HG03039 (cell line): ENCODE data around the gene TMOD1.

Experiments used
- ATAC-seq: cut with Tn5 transposase; IDR thresholded peaks from one replicate; pipeline ENCODE4 v1.9.1; 2021; ENCODE audit warnings: mild to moderate bottlenecking, moderate library complexity; ENCODE audit not compliant: unreplicated experiment

The TMOD1 gene

DNA sequence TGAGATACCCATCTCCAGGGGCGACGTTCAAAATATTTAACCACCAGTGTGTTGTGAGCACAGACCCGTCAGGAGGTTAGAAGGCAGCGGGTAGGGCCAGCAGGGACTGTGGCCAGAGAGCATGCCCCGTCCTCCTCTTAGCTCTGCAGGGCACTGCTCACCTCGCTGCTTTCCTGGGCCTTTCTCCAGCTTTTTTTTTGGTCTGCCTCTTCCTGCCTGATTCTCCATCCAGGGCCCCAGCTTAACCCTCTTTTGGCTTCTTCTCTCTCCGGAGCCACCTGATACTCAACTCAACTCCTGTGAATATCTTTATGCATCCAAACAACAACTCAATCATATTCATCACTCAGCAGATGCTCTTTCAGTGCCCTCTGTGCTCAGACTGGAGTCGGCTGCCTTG lies 44.0 kb downstream of the TMOD1 start:
- no peak for ATAC-seq

DNA sequence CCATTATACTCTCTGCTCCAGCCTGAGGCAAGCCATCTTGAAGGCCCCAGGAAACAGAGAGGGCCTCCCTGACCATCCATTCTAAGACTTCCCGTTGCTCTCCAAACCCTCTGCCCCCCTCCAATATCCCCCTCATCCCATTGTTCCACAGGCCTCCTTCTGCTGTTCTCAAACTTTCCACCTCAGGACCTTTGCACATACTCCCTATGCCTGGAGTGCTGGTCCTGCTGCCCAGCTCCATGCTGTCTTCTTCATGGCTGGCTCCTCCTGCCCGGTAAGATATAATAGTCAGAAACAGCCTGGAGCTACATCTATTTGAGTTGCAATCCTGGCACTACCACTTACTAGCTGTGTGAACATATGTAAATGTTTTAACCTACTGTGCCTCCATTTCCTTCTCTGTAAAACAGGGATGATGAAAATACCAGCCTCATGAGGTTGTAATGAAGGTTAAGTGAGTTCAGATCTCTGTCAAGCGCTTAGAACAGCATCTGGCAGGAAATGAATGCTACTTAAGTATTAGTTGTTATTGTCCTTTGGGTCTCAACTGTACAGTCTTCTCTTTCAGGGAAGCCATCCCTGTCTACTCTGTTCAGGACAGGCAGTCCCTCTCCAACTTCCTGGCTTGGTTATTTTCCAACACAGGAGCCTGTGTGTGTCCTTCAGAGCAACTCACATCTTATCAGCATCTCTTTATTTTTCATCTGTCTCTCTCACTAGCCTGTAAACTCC lies 45.8 kb downstream of the TMOD1 start:
- no peak for ATAC-seq

DNA sequence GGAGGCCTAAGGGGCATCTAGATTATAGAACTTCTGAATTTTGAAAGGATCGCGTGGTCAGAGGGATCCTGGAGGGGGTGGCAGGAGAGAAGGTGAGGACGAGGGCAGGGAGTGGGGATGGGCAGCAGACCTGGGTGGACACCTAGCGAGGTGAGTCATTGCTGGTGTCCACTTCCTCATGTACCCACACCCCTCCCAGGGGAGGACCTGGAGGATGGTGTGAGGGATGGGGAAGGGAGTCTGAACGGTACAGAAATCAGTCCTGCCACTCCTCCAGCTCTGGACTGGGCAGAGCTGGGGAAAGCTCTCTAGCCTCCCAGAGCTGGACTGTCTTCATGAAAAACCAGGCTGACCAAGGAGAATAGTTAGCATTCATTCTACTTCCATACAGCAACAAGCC lies 46.9 kb downstream of the TMOD1 start:
- no peak for ATAC-seq

DNA sequence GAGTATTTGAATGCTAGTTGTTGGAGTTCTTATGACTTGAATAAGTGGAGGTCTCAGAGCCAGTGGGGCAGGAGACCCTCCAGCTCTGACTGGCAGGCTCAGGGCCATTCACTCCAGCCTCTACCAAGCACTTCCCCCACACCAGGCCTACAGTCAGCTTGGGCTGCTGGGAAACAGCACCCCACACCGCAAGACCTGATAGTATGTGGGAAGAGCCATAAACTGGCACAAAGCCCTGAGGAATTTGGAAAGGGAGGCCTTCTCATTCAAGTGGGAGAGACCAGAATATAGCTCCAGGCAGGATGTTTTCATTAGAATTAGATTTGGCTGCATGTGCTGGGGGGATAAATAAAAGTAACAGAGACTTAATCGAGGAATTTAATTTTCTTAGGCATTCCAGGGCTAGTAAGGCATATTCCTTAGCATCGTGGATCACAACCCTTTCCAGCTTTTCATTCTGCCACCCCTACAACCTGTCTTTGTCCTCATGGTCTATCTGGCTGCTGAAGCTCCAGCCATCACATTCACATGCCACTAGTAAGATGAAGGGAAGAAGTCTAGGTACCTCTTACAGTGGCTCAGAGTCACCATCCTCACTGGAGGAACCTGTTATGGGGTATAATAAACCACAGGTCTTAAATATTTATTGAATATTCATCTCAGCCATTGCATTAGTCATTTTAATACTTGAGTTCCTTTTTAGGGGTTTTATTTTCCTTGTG lies 47.5 kb downstream of the TMOD1 start:
- ATAC-seq: no peak

DNA sequence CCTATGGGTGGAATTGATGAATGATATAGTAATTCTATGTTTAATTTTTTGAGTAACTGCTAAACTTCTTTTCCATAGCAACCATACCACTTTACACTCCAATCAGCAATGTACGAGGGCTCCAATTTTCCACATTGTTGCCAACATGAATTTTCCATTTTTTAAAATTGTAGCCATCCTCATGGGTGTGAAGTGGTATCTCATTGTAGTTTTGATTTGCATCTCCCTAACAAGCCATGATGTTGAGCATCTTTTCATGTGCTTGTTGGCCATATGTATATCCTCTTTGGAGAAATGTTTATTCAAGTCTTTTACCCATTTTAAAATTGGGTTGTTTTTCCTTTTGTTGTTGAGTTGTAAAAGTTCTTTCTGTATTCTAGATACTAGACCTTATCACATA lies 48.9 kb downstream of the TMOD1 start:
- no peak for ATAC-seq

- no peak for ATAC-seq
These were observed 49.8 kb downstream of the TMOD1 start for GRCh38 chr9:97551308-97551707.

DNA sequence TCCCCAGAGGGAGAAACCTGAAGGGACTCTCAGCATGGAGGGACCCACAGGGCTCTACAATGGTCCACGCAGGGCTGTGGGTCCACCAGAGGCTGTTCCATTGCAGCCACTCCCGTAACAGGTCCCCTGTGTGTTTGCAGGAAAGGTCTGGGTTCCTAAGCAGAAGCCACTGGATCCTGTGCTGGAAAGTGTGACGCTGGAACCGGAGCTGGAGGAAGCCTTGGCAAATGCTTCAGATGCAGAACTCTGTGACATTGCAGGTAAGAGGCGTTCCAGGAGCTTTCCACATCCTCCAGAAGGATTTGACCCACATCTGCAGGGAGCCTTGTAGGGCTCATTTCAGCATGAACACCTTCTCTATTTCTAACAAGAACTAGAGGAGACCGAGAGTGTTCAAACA lies 51.7 kb downstream of the TMOD1 start:
- ATAC-seq: no peak

DNA sequence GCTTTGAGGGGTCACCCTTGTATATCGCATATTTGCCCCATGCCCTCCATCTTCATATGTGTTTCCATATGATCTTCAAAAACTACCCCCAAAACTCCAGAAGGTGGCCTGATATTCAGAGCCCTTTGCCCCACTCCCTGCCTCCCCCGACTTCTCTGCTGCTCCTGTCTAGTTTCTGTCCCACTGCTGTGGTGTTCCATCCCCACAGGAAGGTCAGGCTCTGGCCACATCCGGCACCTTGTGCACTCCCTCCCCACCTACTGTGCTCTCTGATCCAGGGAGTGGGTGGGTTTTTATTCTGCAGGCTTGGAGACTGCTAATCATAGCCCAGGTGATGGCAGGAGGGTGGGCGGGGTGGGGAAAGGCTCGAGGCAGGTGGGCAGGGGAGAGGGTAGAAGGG lies 52.4 kb downstream of the TMOD1 start:
- ATAC-seq: no peak

GRCh38 chr9:97554566-97555075 lies 53.2 kb downstream of the TMOD1 start:
- ATAC-seq: no peak

- no peak for ATAC-seq
These were observed 53.7 kb downstream of the TMOD1 start for GRCh38 chr9:97555164-97555563.

DNA sequence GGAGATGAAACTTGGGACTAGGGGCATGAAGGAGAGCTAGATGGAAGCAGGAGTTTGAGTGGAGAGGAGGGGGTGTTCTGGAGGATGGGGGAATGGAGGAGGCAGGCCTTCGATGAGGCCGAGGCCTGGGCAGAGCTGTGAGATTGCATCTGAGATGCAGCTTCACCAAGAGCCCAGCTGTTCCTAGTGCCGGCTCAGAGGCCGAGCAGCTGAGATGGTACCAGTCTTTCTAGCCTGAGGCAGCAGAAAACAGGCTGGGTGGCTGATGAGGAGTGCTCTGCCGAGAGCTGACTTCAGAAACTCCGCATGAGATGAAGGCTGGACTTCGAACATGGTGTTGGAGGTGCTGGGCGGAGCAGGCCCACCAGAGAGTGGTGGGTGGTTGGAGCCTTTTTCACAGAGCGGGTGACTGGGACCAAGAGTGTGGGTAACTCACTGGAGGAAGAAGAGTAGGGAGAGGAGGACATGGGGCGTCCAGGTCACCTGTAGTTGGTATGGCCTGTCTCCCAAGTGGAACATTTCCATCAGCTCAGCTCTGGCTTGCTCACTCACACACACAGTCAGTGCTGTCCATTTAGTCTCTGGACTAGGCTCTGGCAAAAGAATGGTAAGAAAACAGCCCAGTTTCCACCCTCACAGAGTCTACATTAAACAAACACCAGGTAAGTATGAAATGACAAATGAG lies 54.7 kb downstream of the TMOD1 start:
- no peak for ATAC-seq

DNA sequence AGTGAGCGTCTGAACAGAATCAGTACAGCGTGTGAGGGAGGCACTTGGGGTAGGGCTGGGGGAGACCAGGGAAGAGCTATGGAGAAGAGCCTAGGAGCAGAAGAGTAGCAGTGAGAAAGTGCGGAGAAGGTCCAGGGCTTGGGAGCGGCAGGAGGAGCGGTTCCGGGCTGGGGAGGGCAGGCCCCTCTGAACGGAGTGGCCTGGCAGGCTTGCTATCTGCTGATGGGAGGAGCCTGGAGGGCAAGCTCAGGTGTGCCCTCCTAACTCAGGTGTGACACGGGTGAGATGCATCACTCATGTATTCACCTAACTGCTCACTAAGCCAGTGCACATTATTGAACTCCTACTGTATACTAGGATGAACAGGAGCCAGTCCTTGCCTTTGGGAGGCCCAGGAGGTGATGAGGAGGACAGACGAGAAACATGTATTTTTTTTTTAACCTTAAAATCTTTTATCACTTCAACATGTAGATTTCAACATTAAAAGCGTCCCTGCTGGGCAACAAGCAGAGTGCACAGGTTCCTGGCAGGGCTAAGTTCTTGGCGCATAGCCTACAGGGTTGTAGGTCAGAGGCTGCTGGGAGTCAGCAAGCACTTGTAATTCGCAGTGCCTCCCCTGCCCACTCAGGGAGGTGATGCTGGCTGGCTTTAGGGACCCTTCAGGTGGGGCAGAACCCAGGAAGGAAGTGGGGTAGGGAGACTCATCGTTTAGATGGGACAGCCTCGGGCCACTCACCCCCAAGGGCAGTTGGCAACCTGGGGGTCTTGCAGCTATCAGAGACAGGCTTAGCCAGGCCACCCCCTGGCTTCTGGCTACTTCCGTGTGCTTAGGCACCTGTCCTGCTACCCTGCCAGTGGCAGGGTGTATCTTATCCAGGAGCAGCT lies 55.5 kb downstream of the TMOD1 start:
- no peak for ATAC-seq

- ATAC-seq: no peak
These were observed 56.2 kb downstream of the TMOD1 start for GRCh38 chr9:97557606-97558095.

DNA sequence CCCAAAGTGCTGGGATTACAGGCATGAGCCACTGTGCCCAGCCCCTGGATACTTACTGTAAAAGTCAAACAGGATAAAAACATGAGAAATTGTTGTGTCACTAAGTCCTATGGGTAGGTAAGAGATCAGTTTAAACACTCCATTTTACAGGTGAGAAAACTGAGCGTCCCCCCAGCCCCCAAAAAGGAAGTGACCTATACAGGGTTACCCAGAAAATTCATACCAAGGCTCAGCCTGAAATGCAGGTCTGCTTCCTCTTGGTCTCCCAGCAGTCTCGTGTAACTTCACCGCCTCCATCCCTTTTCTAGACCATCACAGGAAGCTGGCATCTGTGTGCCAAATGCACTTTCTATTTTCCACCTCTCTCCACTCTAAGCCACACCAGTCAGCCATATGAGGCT lies 57.2 kb downstream of the TMOD1 start:
- peak; percentile 23 for ATAC-seq

DNA sequence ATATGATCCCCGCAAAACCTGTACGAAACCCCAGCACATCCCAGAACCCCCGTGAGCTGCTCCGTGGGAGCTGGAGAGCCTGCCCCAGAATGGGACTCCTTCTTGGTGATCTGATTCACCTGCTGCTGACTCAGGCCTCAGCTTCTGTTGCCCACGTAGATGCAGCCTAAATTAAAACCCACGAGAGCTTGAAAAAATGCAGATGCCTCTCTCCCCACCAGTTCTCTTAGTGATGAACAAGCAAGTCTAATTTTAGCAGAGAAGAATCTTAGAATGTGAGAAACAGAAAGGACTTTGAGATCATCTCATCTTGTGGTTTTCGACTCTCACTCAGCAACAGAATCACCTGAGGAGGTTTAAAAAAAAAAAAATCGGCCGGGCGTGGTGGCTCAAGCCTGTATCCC lies 57.6 kb downstream of the TMOD1 start:
- ATAC-seq: peak; percentile 78

DNA sequence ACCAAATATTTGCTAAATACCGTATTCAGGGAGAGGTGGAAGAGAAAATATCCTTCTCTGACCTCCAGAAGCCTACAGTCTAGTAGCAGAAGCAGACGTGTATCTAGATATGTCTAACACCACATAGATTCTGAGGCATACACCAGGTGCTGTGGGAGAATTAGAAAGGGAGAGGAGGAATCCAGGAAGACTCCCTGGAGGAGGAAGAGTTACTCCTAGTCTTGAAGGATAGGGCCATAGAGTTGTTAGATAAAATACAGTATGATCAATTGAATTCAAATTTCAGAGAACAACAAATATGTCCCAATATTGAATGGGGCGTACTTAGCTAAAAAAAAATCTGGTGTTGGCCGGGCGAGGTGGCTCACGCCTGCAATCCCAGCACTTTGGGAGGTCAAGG lies 58.7 kb downstream of the TMOD1 start:
- ATAC-seq: no peak

DNA sequence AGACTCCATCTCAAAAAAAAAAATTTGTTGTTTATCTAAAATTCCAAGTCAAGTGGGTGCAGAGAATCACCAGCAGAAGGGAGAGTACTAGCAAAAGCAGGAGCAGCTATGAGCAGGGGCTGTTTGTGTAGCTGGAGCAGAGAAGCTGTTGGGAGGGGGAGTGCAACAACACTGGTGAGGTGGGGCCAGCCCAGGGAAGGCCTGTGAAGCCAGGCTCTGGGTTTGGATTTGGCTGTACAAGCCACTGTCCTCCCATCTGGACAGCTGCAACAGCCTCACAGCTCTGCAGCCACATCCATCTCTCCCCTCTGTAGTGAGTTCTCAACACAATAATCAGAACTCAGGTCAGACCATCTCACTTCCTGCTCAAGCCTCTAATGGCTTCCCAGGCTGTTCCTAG lies 59.4 kb downstream of the TMOD1 start:
- ATAC-seq: no peak

- no peak for ATAC-seq
These were observed 60.0 kb downstream of the TMOD1 start for GRCh38 chr9:97561501-97561900.

DNA sequence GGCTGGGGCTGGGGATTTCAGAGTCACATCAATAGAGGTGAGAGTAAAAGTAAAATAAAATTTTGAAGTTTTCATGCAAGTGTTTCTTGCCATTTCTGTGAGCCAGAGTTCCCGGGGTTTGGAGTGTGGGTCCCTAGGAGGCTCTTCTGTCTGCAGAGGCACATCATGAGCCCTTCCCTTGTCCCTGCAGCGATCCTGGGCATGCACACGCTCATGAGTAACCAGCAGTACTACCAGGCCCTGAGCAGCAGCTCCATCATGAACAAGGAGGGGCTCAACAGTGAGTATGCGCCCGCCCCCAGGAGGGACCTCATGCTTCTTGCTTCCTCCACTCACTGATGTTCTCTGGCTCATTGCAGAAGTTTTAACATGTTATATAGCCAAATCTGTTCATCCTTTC lies 61.1 kb downstream of the TMOD1 start:
- ATAC-seq: no peak

DNA sequence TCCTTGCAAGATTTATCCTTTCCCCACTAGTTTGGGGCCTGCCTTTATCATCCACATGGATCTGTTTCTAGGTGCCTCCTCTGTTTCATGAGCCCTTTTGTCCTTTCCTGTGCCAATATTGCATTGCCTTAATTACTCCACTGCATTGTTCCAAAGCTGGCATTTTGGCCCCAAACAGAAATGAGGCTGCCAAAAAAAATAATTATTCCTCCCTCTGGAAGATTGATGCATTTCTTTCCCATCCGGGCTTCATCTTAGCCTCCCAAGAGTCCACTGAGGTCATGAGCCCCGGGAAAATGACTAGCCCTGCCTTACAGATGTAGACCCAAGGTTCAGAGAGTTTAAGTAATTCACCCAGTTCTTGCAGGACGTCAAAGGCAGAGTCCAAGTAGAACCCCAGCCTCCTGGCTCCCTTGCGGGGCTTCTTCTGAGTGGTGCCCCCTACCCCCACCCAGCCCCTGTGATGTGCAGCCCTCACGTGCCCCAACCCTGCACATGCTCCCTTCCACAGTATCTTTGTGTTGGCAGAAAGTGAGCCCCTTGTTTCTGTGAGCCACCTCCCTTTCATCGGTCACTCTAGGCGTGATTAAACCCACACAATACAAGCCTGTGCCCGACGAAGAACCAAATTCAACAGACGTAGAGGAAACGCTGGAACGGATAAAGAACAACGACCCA lies 62.1 kb downstream of the TMOD1 start:
- ATAC-seq: no peak
